H1 (cell line): ENCODE results near the gene MRPL22.

Experiments
- FOSL1 ChIP-seq: IDR thresholded peaks from 2 replicates; pipeline ENCODE4 v1.6.1; 2011; ENCODE audit warnings: mild to moderate bottlenecking, low read depth, low read length, moderate library complexity; ENCODE audit not compliant: insufficient read depth
- HDAC2 ChIP-seq, 2 experiments: fragments of 300-600 bp in 1 of 2; sonication (generic) in 1 of 2; IDR thresholded peaks; 2 replicates each; pipeline ENCODE4 v1.6.1; 2011 to 2012; ENCODE audit warnings: low read depth in 2 of 2, low read length in 2 of 2, mild to moderate bottlenecking in 2 of 2, moderate library complexity in 2 of 2, borderline replicate concordance in 1 of 2, inconsistent platforms in 1 of 2
- PHF8 ChIP-seq: fragments of 200-600 bp; sonication (generic); conservative IDR thresholded peaks from 2 replicates; pipeline ENCODE4 v1.7.1; 2012; ENCODE audit warnings: low read depth, mild to moderate bottlenecking, inconsistent platforms, low read length, moderate library complexity
- POLR2A ChIP-seq, 2 experiments: IDR thresholded peaks; 1 replicate in 1 of 2; 2 replicates in 1 of 2; pipeline ENCODE4 v1.6.1; 2011; ENCODE audit warnings: low read depth in 2 of 2, low read length in 2 of 2, mild to moderate bottlenecking in 2 of 2; ENCODE audit errors: control extremely low read depth in 1 of 2
- SRF ChIP-seq: IDR thresholded peaks from 2 replicates; pipeline ENCODE4 v1.6.1; 2011; ENCODE audit warnings: mild to moderate bottlenecking, low read depth, low read length, moderate library complexity
- ZNF274 ChIP-seq: IDR thresholded peaks from 2 replicates; pipeline ENCODE4 v1.7.0; 2012; ENCODE audit warnings: low read length, borderline replicate concordance; ENCODE audit errors: extremely low read depth
- TF ChIP-seq, protein P1 (sequence below): IDR thresholded peaks from 2 replicates; pipeline ENCODE4 v1.6.1; 2012; ENCODE audit warnings: inconsistent platforms

DNA sequence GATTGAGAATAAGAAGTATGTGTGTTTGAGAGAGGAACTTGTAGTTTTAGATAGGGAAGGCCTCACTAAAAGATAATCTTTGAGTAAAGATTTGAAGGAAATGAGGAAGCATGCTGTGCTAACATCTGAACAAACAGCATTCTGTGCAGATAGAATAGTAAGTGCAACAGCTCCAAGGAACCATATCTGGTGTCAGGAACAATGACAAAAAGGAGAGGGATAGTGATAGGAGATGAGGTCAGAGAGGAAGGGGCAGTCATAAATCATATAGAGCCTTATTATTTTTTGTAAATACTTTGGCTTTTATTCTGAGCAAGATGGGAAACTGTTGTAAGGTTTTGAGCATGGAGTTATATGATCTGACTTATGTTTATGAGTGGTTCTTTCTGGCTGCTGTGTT, 3.8 kb downstream of the MRPL22 start:
- TF ChIP-seq FOSL1 (no peak), PHF8 (no peak), ZNF274 (no peak), SRF (no peak), HDAC2 (IDR thresholded peaks at IDR 0.05; ENCODE audit: borderline replicate concordance in 1 of 2, low read depth in 2 of 2, low read length in 2 of 2) (no peak), POLR2A (IDR thresholded peaks at IDR 0.05; ENCODE audit: control extremely low read depth in 1 of 2, low read depth in 2 of 2, low read length in 2 of 2) (no peak)
- TF ChIP-seq, protein P1, sequence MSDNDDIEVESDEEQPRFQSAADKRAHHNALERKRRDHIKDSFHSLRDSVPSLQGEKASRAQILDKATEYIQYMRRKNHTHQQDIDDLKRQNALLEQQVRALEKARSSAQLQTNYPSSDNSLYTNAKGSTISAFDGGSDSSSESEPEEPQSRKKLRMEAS, result no peak
